Measurements from ENCODE around the gene ADGRL3. TPM values are rescaled to one million over a fixed set of nuclear protein-coding genes. Genes with fewer than 3 reads are reported as not detected.

ADGRL3 gene
- total and polyA plus RNA-seq, 9 donors: 0.88 to 9.5 (median 2.5) TPM

GRCh38 chr4:61853041-61853440 lies 652.9 kb downstream of the ADGRL3 start:
- intact Hi-C loops (cut with DNase I): no loop called here

GRCh38 chr4:61860376-61860775 lies 660.2 kb downstream of the ADGRL3 start:
- H3K27me3 ChIP-seq: no peaks in the 10 kb centered on the region
- intact Hi-C loops (cut with DNase I): no loop called here
- no peaks in the 10 kb centered on the region for H3K4me1 ChIP-seq (ENCODE audit: insufficient read depth)
- H3K9me3 ChIP-seq: no peaks in the 10 kb centered on the region
- H3K27ac ChIP-seq: no peak overlapping the region
- no peak overlapping the region for H3K4me3 ChIP-seq
- no peak for TF ChIP-seq CTCF (IDR thresholded peaks at IDR 0.05)
- no peak for TF ChIP-seq EP300 (IDR thresholded peaks at IDR 0.05)
- TF ChIP-seq POLR2A (IDR thresholded peaks at IDR 0.05): no peak
- no peak for DNase-seq
- no peaks in the 10 kb centered on the region for H3K36me3 ChIP-seq
- 84 to 88% (median 86%) methylated on average over 6 of the region's 6 CpGs for WGBS, 3 donors

More at GRCh38 chr4:61853041-61853440, 652.9 kb downstream of the ADGRL3 start:
- H3K4me3 ChIP-seq: no peak overlapping the region
- H3K9me3 ChIP-seq: no peaks in the 10 kb centered on the region
- H3K27me3 ChIP-seq: no peaks in the 10 kb centered on the region
- DNase-seq: no peak
- no peaks in the 10 kb centered on the region for H3K4me1 ChIP-seq (ENCODE audit: insufficient read depth)
- WGBS, 3 donors: 87 to 90% (median 87%) methylated on average over 6 of the region's 6 CpGs
- no peaks in the 10 kb centered on the region for H3K36me3 ChIP-seq
- TF ChIP-seq POLR2A (IDR thresholded peaks at IDR 0.05) (no peak), EP300 (IDR thresholded peaks at IDR 0.05) (no peak), CTCF (IDR thresholded peaks at IDR 0.05) (no peak)
- H3K27ac ChIP-seq: no peak overlapping the region

DNA sequence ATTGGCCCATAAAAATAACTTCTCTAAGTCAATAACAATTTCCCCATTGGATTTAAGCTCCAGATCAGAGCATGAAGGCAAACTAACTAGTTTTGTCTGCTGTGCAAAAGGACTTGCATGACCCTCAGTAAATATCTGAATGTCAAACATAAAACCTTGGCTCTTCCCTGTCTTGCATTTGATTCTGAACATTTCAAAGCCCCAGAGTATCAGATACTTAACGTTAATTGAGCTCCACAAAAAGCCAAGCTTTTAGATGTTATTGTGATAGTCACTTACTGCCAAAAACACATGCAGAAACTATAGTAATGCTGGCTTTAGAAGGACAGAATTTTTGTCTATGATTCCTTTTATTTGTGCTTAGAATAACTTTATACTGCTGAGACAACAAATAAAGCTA lies 664.2 kb downstream of the ADGRL3 start:
- H3K27ac ChIP-seq: no peak overlapping the region
- H3K4me1 ChIP-seq (ENCODE audit: insufficient read depth): no peaks in the 10 kb centered on the region
- intact Hi-C loops (cut with DNase I): no loop called here
- no peak overlapping the region for H3K4me3 ChIP-seq
- no peaks in the 10 kb centered on the region for H3K36me3 ChIP-seq
- DNase-seq: no peak
- TF ChIP-seq CTCF (IDR thresholded peaks at IDR 0.05) (no peak), EP300 (IDR thresholded peaks at IDR 0.05) (no peak), POLR2A (IDR thresholded peaks at IDR 0.05) (no peak)
- H3K27me3 ChIP-seq: no peaks in the 10 kb centered on the region
- 22 to 32% (median 24%) methylated on average over 1 of the region's 1 CpG for WGBS, 3 donors
- H3K9me3 ChIP-seq: no peaks in the 10 kb centered on the region

- DNase-seq: no peak
- Histone ChIP-seq H3K36me3 (no peaks in the 10 kb centered on the region), H3K4me1 (ENCODE audit: insufficient read depth) (no peaks in the 10 kb centered on the region), H3K27ac (no peak overlapping the region), H3K27me3 (no peaks in the 10 kb centered on the region), H3K4me3 (no peak overlapping the region), H3K9me3 (no peaks in the 10 kb centered on the region)
- WGBS, 3 donors: 70 to 85% (median 78%) methylated on average over 4 of the region's 4 CpGs
- TF ChIP-seq EP300 (IDR thresholded peaks at IDR 0.05): no peak
- TF ChIP-seq CTCF (IDR thresholded peaks at IDR 0.05): no peak
- TF ChIP-seq POLR2A (IDR thresholded peaks at IDR 0.05): no peak
- intact Hi-C loops (cut with DNase I): no loop called here
These were observed 666.4 kb downstream of the ADGRL3 start for GRCh38 chr4:61866378-61867030.
